Measurements from ENCODE around the gene WNT4. TPM values are rescaled to one million over a fixed set of nuclear protein-coding genes. Genes with fewer than 3 reads are reported as not detected.

The WNT4 gene
- total RNA-seq = under 0.01 TPM in 1 of 2 replicates, not detected in the other

GRCh38 chr1:22143065-22144033 is at the start of gene WNT4:
WNT4 (minus strand) TSS chr1:22143097; CDS start chr1:22142922, 175 bp downstream.

Other genes starting within 250 kb of the WNT4 start
- gene HSPG2, start 205.8 kb downstream of the WNT4 start, total RNA-seq = 173 and 315 TPM in 2 replicates
- gene CELA3B, start 166.1 kb downstream of the WNT4 start, total RNA-seq = not detected in 2 replicates
- not detected in 2 replicates for gene CELA3A, start 141.4 kb downstream of the WNT4 start, total RNA-seq
- 396 and 476 TPM in 2 replicates for gene CDC42, start 90.4 kb downstream of the WNT4 start, total RNA-seq

All from aortic smooth muscle cell (primary cell).